ENCODE data around the gene CRYL1.

Gene CRYL1, protein sequence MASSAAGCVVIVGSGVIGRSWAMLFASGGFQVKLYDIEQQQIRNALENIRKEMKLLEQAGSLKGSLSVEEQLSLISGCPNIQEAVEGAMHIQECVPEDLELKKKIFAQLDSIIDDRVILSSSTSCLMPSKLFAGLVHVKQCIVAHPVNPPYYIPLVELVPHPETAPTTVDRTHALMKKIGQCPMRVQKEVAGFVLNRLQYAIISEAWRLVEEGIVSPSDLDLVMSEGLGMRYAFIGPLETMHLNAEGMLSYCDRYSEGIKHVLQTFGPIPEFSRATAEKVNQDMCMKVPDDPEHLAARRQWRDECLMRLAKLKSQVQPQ
- 3.6 to 12.1 (median 8.8) reads per million in 4 donors for total RNA-seq

GRCh38 chr13:20525601-20526544 is at the start of gene CRYL1:
TSS of gene CRYL1 (minus strand) at chr13:20525857. CDS start at chr13:20525794, 63 bp downstream.
- DNase-seq: peak; percentile 56 to 80 (median 61)

DNA sequence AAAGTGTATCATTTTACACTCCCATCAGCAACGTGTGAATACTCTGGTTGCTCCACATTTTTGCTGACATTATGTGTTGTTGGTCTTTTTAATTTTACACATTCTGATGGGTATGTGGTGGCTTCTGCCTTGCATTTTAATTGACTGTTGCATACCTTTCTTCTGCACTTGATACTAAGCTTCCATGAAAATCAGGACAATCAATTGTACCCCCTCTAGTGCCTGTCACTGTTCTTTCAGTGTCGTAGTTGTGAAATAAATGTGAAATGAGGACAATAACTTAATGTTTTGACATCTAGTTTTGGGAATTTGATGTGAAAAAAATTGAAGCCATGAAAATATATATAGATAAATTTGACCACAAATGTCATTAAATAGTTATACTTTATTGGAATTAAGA is 48.0 kb upstream of the CRYL1 start:
- no peak for DNase-seq

- DNase-seq: no peak
Observed at GRCh38 chr13:20573186-20573585, 47.5 kb upstream of the CRYL1 start.

- DNase-seq: no peak
Observed at GRCh38 chr13:20571676-20572075, 46.0 kb upstream of the CRYL1 start.

- no peak for DNase-seq
Observed at GRCh38 chr13:20570517-20570916, 44.9 kb upstream of the CRYL1 start.

DNA sequence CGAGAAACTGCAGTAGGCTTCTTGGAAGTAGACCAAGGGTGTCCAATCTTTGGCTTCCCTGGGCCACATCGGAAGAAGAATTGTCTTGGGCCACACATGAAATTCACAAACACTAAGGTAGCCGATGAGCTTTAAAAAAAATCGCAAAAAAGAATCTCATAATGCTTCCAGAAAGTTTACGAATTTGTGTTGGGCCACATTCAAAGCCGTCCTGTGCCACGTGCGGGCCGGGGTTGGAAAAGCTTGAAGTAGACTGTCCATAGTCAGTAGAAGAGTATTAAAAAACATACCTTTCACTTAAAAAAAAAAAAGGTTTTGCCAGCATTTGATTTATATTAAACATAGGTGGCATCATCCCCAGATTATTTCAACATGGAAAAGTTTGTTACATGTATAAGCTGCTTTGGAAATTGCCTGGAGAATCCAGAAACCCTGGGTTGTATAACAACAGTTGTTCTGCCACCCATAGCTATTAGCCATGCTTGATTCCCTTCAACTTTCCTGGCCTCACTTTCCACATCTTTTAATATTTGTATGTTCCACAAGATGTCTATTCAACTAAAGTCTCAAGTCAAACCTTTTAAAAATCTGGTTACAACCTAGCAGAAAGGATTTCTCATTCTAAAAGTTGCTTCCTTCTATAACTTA is 42.3 kb upstream of the CRYL1 start:
- no peak for DNase-seq

DNA sequence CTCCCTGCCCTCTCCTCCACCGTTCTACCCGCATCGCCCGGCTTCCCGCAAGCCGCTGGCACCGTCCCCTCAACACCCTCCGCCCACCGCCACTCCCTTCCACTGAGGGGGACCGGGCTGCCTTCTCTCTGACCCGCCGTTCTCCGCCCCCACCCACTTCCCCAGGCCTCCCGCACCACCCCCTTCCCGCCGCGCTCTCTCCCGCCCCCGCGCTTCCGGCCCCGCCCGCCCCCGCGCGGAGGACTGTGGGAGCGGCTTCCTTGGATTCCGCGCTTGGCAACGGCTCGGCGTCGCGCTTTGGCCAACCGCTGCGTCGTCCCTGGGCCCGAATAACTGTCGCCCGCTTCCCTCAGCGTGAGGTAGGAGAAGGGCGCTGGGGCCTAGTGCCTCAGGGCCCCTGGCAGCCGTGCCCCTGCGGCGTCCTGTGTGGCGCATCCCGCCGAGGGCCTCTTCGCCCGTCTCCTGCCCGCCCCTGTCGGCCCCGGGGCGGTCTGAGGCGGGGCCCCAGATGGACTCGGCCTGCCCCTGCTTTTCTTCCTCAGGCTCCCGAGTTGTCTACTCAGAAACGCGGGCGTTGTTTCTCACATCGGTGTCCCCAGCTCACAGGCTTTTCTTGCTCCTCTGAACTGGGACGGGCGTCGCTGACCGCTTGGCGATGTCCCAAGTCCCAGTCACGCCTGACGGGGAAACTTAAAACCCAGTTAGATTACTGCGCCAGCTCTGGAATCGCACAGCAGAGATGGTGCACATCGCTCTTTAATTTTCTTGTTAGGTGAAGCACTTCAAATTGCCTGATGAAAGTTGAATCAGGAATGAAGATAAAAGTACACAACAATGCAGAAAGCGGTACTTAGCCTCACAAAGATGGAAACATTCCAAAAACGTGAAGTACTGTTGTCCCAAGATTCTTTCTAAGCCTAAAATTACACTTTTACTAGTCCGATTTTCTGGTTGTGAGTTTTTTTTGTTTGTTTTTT is 41.5 kb upstream of the CRYL1 start, which contains the start of gene IFT88:
Gene IFT88 (plus strand): TSS at position 260 of the 977 bp plus-strand sequence. CDS start 7,229 bp downstream, outside the sequence.
- DNase-seq: peak; percentile 64 to 86 (median 70)

GRCh38 chr13:20566468-20566897 is 40.8 kb upstream of the CRYL1 start:
- peak in 1 of 5 donors; percentile 1 for DNase-seq

DNA sequence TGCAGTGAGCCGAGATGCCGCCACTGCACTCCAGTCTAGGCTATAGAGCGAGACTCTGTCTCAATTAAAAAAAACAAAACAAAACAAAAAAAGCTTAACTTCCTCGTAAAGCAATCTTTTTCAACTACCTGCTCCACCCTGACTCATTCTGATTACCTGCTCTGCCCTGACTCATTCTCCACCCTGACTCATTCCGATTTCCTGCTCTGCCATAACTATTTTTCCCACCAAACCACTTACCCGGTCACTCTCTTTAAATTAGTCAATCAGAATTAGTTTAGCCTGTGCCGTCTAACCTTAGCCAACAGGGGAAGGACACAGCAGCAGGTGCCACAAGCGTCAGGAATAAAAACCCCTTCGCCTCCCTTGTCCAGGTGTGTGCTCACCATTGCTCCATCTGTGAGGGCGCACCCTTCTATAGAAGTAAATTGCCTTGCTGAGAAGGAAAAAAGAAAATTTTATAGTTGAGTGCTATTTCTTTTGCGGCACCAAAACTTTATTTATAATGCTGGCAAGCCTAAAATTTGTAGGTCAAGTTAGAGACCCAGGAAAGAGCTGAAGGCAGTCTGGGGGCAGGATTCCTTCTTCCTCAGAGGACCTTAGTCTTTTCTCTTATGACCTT is 39.6 kb upstream of the CRYL1 start:
- peak in 1 of 5 donors; percentile 5 for DNase-seq

DNA sequence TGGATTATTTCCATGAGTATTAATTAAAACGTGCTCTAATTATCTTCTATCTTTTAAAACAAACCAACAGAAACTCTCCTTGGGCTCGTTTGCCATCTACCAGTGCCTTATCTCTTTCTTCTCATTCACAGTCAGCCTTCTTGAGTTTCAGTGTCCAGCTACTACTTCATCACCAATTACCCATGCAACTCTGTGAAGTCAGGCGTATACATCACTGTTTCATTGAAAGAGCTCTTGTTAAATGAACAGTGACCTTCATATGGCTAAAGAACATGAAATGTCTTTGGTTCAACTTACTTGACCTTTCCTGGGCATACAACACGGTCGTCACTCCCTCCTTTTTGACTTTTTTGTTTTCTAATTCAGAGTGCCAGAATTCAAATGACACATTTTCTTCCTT is 36.1 kb upstream of the CRYL1 start:
- DNase-seq: no peak

DNA sequence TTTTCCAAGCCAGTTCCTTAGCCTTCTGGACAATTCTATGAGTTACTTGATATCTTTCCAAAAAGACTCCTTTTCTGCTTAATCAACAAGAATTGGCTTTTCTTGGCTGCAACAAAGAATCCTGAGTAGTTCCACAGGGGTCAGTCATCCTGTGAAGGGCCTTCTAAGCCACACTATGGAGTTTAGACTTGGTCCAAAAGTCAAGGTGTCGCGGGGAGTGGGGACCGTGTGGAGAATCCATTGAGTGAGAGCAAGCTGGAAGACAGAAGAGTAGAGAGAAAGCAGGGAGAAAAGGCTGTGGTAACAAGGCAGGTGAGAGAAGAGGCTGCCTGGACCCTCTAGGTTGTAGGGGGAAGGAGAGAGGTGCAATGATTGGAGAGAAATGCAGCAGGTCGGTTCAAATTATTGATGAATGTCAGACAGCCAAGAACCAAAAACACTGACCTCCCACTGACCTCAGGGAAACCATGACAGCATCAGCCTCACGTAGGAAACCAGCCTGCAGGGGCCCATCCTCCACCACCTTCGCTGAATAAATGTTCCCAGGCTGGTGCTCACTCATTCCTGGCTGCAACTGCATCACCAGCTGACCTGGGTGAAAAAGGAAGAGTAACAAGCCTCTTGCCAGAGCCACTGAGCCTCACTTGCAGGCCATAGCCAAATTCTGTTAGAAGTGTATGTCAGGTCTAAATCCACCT is 34.2 kb upstream of the CRYL1 start:
- DNase-seq: no peak

GRCh38 chr13:20558982-20559381 is 33.3 kb upstream of the CRYL1 start:
- DNase-seq: no peak

DNA sequence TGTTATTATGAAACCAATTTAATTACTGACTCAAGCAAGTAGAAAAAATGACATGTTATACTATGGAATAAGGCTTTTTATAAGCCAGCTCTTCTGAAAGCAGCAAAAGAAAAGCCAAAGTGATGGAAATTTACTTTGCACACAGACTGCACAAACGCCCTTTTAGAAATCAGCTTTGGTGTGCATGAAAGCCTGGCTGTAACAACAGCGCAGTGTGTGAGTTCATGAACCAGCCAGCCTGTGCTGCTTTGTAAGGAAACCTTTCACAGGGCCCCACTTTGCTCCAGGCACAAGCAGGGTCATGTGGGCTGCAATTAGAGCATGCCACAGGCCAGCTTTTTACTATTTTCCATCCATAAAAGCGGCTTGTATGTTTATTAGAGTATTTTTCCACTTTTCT is 27.7 kb upstream of the CRYL1 start:
- DNase-seq: no peak

DNA sequence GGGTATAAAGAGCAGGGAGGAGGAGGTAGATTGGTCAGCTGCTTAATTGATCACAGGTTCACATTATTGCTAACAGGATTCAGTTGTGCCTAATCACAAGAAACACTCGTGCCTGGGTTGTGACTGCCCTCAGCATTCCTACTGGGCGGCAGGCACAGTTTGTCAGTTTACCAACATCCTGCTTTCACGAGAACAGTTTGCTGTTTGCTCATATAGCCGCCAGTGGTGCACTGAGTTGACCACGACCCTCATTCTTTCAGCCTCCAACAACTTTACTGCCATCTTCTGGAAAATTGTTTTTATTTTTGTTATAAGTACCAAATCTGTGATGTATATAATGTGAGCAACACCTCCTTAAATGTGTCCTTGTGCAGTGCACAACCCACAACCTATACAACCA is 25.1 kb upstream of the CRYL1 start:
- DNase-seq: no peak

- no peak for DNase-seq
Observed at GRCh38 chr13:20547479-20547908, 21.8 kb upstream of the CRYL1 start.

DNA sequence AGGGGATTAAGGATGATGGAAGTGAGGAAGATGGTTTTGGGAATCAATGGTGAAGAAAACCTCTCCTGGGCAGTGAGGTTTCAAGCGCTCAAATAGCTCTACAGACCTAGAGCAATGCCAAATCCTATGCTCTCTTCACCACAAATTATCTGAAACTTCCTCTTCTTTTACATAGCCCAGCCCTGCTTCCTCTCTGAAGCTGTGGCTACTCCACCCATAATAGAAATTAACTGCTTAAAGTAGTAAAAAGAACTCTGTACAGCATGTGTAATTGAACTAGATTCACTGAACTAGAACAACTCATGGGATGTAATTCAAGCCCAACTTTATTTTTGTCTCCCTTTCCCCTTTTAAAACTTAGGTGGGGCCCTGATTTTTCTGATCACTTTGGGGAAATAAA is 20.9 kb upstream of the CRYL1 start:
- no peak for DNase-seq

DNA sequence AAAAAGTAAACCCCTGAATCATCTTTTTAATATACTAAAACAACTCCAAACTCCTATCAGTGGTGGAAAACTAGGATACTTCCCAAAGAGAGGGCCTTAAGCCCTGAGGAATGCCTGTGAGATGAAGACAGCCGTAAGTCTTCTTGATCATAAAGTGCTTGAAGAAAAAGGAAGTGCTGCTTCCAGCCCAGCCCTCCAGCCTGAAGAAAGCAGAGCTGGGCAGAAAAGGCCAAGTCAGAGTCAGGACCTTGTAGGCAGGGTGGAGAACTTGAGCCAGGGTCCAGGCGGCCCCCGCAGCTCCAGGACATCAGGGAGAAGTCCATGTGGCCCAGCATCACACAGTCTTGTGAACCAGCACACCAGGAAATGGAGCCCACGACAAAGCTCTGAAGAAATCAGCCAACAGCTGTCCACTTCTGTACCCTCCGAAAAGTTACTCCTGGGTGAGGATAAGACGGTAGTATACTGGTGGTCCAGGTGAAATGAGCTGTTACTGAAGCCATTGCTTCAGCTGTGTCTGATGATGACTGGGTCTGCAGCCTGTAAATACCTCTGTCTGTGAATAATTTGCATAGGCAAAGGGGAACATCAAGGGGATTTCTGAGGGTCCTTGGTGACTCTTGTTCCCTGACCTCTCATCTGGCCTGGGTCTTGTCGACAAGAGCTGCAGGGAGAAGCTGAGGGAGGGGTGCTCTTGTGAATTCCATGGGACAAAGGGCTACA is 18.7 kb upstream of the CRYL1 start:
- no peak for DNase-seq

GRCh38 chr13:20536992-20537391 is 11.3 kb upstream of the CRYL1 start:
- DNase-seq: no peak

- no peak for DNase-seq
Observed at GRCh38 chr13:20534038-20534608, 8.5 kb upstream of the CRYL1 start.

Measured in T-helper 1 cell (primary cell).